Natural killer cell treated with Interleukin-12 subunit alpha and Interleukin-12 subunit beta and Interleukin-15 and Interleukin-18, amount 100 ng/mL, for 72 hours (primary cell): ENCODE measurements around the gene PATJ. TPM values are rescaled to one million over a fixed set of nuclear protein-coding genes. Genes with fewer than 3 reads are reported as not detected.

Experiments used
- ATAC-seq, 2 donors: fragments of 150-1000 bp; cut with Tn5 transposase in 1 of 2; sonication (Bioruptor Pico), chemical (Tn5 transposase) in 1 of 2; 2 replicates each; pipeline ENCODE4 v1.10.0; 2021
- DNase-seq: peaks from one replicate; pipeline ENCODE4 v3.0.0; 2022; ENCODE audit warnings: low spot score
- H3K27ac Mint-ChIP-seq, 2 donors: 1 replicate in 1 of 2; 2 replicates in 1 of 2; pipeline ENCODE4 v1.8.0; 2022; ENCODE audit warnings: mixed read lengths in 2 of 2, mild to moderate bottlenecking in 1 of 2, moderate library complexity in 1 of 2
- H3K27me3 Mint-ChIP-seq, 2 donors: 1 replicate in 1 of 2; 2 replicates in 1 of 2; pipeline ENCODE4 v1.8.0; 2022; ENCODE audit warnings: mixed read lengths in 2 of 2
- H3K36me3 Mint-ChIP-seq: one replicate; pipeline ENCODE4 v1.8.0; 2022; ENCODE audit warnings: mixed read lengths
- H3K4me1 Mint-ChIP-seq, 2 donors: 1 replicate in 1 of 2; 2 replicates in 1 of 2; pipeline ENCODE4 v1.8.0; 2022; ENCODE audit warnings: low read depth in 2 of 2, mixed read lengths in 2 of 2, mild to moderate bottlenecking in 1 of 2
- H3K4me3 Mint-ChIP-seq: one replicate; pipeline ENCODE4 v1.8.0; 2022; ENCODE audit warnings: mixed read lengths
- H3K9me3 Mint-ChIP-seq: 2 replicates; pipeline ENCODE4 v1.8.0; 2022; ENCODE audit warnings: mixed read lengths
- total RNA-seq, 2 donors: library from RNA; stranded (reverse); gene quantifications; one replicate each; pipeline ENCODE4 v1.2.3, GENCODE V29; 2022

Gene PATJ
- total RNA-seq, 2 donors from 2014 or later = 3.9 to 5.8 TPM

- Mint-ChIP-seq H3K27me3 (no peaks in the 10 kb centered on the region), H3K4me3 (no peak overlapping the region), H3K27ac (no peak overlapping the region), H3K9me3 (no peaks in the 10 kb centered on the region), H3K36me3 (no peaks in the 10 kb centered on the region), H3K4me1 (no peaks in the 10 kb centered on the region)
- DNase-seq = no peak
- no peak for ATAC-seq
Measured at GRCh38 chr1:61995641-61996040, 253.4 kb downstream of the PATJ start.

DNA sequence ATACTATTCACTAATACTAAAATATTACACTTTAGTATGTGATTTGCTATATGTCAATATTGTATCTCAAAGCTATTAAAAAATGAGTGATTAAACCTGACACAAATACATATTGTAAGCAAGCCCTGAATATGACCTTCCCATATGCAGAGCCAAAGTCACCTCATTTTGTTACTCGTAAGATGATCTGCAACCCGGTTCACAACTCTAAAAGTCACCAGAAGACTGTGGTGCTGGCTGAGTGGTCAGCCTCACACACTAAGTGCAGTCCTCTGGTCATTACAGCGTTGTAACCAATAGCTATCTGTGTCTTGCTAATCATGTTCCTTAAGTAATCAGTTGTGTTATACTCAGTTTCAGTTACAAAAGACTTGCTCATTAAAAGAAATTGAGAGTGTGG lies 254.8 kb downstream of the PATJ start:
- H3K36me3 Mint-ChIP-seq = no peaks in the 10 kb centered on the region

DNA sequence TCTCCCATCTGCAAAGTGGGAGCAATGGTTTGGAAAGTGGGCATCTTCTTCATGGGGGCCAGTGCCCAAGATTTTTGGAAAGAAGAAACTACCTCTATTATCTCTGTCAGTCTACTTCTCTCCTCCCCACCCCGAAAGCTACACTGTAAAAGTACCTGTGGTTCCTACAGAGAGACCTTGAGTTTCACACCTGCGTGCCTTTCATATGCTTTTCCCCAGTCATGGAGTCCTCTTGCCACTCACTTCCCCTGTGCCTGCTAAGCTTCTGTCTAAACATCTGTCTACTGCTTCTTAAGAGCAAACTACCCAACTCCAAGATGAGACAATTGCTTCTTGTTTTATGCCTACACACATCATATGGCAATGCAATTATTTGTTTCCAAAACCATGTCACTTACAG lies 261.5 kb downstream of the PATJ start:
- H3K27ac Mint-ChIP-seq = no peak overlapping the region
- H3K4me3 Mint-ChIP-seq = no peak overlapping the region
- H3K36me3 Mint-ChIP-seq = no peaks in the 10 kb centered on the region
- H3K27me3 Mint-ChIP-seq = no peaks in the 10 kb centered on the region
- DNase-seq (no peak), ATAC-seq (no peak)
- no peaks in the 10 kb centered on the region for H3K4me1 Mint-ChIP-seq
- H3K9me3 Mint-ChIP-seq = no peaks in the 10 kb centered on the region

More for the DNA sequence above, 254.8 kb downstream of the PATJ start:
- H3K4me1 Mint-ChIP-seq = no peaks in the 10 kb centered on the region
- DNase-seq (no peak), ATAC-seq (no peak)
- no peak overlapping the region for H3K4me3 Mint-ChIP-seq
- no peaks in the 10 kb centered on the region for H3K9me3 Mint-ChIP-seq
- H3K27ac Mint-ChIP-seq = no peak overlapping the region
- no peaks in the 10 kb centered on the region for H3K27me3 Mint-ChIP-seq

GRCh38 chr1:62006690-62007089 lies 264.4 kb downstream of the PATJ start:
- ATAC-seq (no peak), DNase-seq (no peak)
- H3K27me3 Mint-ChIP-seq = no peaks in the 10 kb centered on the region
- no peaks in the 10 kb centered on the region for H3K4me1 Mint-ChIP-seq
- H3K36me3 Mint-ChIP-seq = no peaks in the 10 kb centered on the region
- peaks cover 3% of the 10 kb centered on the region for H3K9me3 Mint-ChIP-seq
- no peak overlapping the region for H3K27ac Mint-ChIP-seq
- H3K4me3 Mint-ChIP-seq = no peak overlapping the region

DNA sequence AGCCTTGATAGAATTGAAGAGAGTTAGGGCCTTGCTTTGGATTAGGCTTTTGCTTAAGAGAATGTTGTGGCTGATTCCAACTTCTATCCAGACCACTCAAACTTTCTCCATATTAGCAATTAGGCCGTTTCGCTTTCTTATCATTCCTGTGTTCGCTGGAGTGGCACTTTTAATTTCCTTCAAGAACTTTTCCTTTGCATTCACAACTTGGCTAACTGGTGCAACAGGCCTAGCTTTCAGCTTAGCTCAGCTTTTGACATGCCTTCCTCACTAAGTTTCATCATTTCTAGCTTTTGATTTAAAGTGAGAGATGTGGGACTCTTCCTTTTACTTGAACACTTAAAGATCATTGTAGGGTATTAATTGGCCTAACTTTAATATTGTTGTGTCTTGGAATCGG lies 268.7 kb downstream of the PATJ start:
- no peaks in the 10 kb centered on the region for H3K36me3 Mint-ChIP-seq
- DNase-seq (no peak), ATAC-seq (no peak)
- no peaks in the 10 kb centered on the region for H3K27me3 Mint-ChIP-seq
- H3K4me1 Mint-ChIP-seq = no peaks in the 10 kb centered on the region
- no peak overlapping the region for H3K27ac Mint-ChIP-seq
- peaks cover 3% of the 10 kb centered on the region for H3K9me3 Mint-ChIP-seq
- H3K4me3 Mint-ChIP-seq = no peak overlapping the region

DNA sequence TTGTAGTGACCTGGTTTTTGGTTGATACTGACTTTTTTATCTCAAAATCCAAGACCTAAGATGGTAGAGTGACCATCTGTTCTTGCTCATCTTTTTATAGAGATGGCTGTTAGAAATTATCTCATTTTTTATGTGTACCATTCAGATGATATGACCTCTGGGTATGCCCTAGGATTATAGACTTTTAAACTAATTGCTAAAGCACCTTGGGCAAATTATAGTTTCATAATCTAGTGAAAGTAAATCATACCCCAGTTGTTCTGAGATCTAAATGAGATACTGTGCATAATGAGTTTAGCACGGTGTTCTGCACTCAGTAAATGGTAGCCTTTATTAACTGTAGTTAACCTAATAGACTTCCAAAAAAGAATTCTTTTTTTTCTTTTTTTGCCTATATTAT lies 269.8 kb downstream of the PATJ start:
- DNase-seq (no peak), ATAC-seq (no peak)
- H3K4me3 Mint-ChIP-seq = no peak overlapping the region
- H3K27ac Mint-ChIP-seq = no peak overlapping the region
- no peaks in the 10 kb centered on the region for H3K36me3 Mint-ChIP-seq
- H3K9me3 Mint-ChIP-seq = peaks cover 3% of the 10 kb centered on the region
- H3K4me1 Mint-ChIP-seq = no peaks in the 10 kb centered on the region
- no peaks in the 10 kb centered on the region for H3K27me3 Mint-ChIP-seq

- DNase-seq = no peak
- Mint-ChIP-seq H3K4me1 (no peaks in the 10 kb centered on the region), H3K9me3 (peaks cover 3% of the 10 kb centered on the region), H3K4me3 (no peak overlapping the region), H3K27me3 (no peaks in the 10 kb centered on the region), H3K27ac (no peak overlapping the region), H3K36me3 (no peaks in the 10 kb centered on the region)
- ATAC-seq = no peak
Measured at GRCh38 chr1:62012836-62013235, 270.6 kb downstream of the PATJ start.

- no peak for ATAC-seq
- Mint-ChIP-seq H3K36me3 (no peaks in the 10 kb centered on the region), H3K4me1 (no peaks in the 10 kb centered on the region), H3K27ac (no peak overlapping the region), H3K27me3 (no peaks in the 10 kb centered on the region), H3K9me3 (peaks cover 3% of the 10 kb centered on the region), H3K4me3 (no peak overlapping the region)
- no peak for DNase-seq
Measured at GRCh38 chr1:62013264-62013663, 271.0 kb downstream of the PATJ start.

DNA sequence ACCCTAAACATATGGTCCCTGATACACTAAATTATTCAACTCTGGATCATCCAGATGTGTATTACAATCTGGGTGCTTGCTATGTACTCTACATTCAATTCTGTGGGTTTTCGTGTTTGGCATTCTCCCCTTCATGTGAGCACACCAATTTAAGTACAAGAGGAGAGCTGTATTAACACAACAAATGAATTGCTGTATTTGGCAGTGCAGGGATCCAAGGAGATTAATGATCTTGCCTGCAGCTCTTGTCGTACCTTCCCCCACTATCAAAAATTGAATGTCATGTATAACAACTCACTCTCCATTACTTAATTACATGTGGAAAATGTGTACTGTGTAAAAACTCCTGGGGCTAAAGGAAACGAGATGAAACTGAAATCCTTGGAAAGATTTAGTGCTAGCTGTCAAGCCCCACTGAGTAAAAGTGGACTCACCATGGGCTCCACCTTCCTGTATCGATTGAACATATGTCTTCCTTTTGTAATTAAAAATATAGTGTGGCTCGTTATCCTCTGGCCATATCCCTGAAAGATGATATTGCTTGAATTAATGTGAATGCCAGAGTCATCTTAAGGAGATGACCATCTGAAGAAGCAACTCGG lies 280.2 kb downstream of the PATJ start:
- no peak overlapping the region for H3K27ac Mint-ChIP-seq
- H3K36me3 Mint-ChIP-seq = no peaks in the 10 kb centered on the region
- no peaks in the 10 kb centered on the region for H3K27me3 Mint-ChIP-seq
- H3K9me3 Mint-ChIP-seq = no peaks in the 10 kb centered on the region
- no peak for DNase-seq
- ATAC-seq = no peak
- H3K4me1 Mint-ChIP-seq = no peaks in the 10 kb centered on the region
- no peak overlapping the region for H3K4me3 Mint-ChIP-seq

DNA sequence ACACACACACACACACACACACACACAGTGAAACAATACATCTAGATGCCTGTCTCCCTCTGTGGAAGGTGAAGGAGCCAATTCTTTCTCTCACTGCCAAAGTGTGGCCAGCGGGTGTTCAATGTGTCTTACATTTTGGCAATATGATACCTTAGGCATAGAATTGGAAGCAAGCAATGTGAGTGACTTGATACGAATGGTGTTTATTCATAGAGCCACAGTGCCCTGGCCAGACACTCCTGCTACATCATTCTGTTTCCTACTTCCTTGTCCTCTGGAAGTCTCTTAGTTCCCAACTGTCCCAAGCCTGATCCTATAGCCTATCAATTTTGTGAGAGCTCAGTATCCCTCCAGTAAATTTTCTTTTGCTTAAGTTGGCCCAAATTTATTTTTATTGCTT lies 282.4 kb downstream of the PATJ start:
- Mint-ChIP-seq H3K9me3 (no peaks in the 10 kb centered on the region), H3K4me3 (no peak overlapping the region), H3K4me1 (no peaks in the 10 kb centered on the region), H3K27me3 (no peaks in the 10 kb centered on the region), H3K36me3 (no peaks in the 10 kb centered on the region), H3K27ac (no peak overlapping the region)
- DNase-seq (no peak), ATAC-seq (no peak)

- no peaks in the 10 kb centered on the region for H3K36me3 Mint-ChIP-seq
- no peaks in the 10 kb centered on the region for H3K9me3 Mint-ChIP-seq
- DNase-seq (no peak), ATAC-seq (no peak)
- no peak overlapping the region for H3K4me3 Mint-ChIP-seq
- H3K4me1 Mint-ChIP-seq = no peaks in the 10 kb centered on the region
- no peak overlapping the region for H3K27ac Mint-ChIP-seq
- no peaks in the 10 kb centered on the region for H3K27me3 Mint-ChIP-seq
Measured at GRCh38 chr1:62025154-62025553, 282.9 kb downstream of the PATJ start.

DNA sequence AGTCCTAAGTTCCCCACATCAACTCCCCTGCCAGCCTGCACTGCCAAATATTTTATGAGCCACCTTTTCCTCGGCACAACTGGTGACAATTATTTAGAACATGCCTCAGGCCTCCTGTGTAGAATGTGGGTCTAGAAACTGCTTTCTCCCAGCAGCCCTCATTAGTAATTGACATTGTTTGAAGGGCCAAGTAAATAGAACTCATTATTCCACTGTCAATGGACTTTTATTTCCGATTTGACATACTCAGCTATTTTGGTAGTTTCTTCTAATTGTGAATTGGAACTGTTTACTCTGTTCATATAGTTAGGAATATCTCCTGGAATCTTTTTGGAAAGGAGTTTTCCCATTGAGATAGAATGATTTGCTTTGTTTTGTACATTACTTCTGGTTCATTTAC lies 283.6 kb downstream of the PATJ start:
- H3K36me3 Mint-ChIP-seq = no peaks in the 10 kb centered on the region

DNA sequence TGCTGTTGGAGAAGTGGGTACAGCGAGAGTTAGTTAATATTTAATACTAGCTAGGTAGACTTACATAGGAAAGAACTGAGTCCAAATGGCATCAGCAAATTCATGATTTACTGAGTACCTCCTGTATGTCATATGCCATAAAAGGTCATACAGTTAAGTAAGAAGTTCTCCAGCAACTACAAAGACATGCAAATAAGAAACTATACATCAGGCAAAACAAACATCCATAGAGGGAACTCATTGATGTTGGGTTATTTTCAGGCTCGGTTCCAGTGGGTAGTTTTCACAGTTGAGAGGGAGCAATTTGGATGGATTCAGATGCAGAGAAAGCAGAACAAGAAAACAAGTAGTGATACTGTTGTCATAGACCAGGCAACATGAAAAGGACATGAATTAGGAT lies 287.4 kb downstream of the PATJ start:
- H3K27me3 Mint-ChIP-seq = no peaks in the 10 kb centered on the region
- no peak overlapping the region for H3K27ac Mint-ChIP-seq
- no peaks in the 10 kb centered on the region for H3K4me1 Mint-ChIP-seq
- ATAC-seq = no peak
- H3K9me3 Mint-ChIP-seq = no peaks in the 10 kb centered on the region
- no peak overlapping the region for H3K4me3 Mint-ChIP-seq
- no peak for DNase-seq
- H3K36me3 Mint-ChIP-seq = no peaks in the 10 kb centered on the region

More for the DNA sequence above, 283.6 kb downstream of the PATJ start:
- no peaks in the 10 kb centered on the region for H3K9me3 Mint-ChIP-seq
- no peaks in the 10 kb centered on the region for H3K27me3 Mint-ChIP-seq
- DNase-seq (no peak), ATAC-seq (no peak)
- H3K4me1 Mint-ChIP-seq = no peaks in the 10 kb centered on the region
- no peak overlapping the region for H3K4me3 Mint-ChIP-seq
- H3K27ac Mint-ChIP-seq = no peak overlapping the region

DNA sequence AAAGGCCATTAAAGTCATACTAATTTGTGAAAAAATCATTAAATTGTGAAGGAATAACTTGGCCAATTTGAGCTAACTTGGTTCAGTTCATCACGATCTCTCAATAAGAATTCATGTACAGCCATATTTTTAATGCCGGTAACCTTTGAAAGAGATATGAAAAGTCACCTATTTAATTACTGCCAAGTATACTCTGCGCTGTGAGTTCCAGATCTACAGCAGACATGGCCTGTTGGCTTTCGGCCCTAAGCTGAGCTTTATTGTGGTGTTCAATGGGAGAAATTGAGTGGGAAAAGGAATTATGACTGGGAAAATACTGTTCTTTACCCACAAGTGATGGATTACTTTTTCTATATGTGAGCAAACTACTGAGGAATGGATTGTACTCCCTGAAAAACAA lies 292.5 kb downstream of the PATJ start:
- no peaks in the 10 kb centered on the region for H3K4me1 Mint-ChIP-seq
- DNase-seq = no peak
- H3K27ac Mint-ChIP-seq = no peak overlapping the region
- H3K36me3 Mint-ChIP-seq = no peaks in the 10 kb centered on the region
- no peak overlapping the region for H3K4me3 Mint-ChIP-seq
- no peaks in the 10 kb centered on the region for H3K9me3 Mint-ChIP-seq
- no peak for ATAC-seq
- H3K27me3 Mint-ChIP-seq = no peaks in the 10 kb centered on the region

DNA sequence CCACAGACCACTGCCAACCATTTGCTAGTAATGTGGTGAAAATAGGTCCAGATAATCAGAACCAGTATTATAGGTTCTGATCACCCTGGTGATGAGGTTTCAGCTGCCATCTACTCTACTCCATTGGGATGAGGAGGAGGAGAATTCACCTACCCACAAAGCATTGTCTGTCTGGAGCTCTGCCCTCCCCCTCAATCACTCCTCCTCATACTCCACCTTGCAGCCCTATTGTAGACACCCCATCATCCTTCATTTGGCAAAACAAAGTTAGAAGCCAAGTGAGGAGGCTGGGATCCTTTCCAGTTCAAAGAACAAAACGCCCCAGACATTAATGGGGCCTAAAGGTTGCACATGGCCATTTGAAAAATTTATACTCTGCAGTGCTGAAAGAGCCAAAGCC lies 295.0 kb downstream of the PATJ start:
- Mint-ChIP-seq H3K27me3 (no peaks in the 10 kb centered on the region), H3K4me1 (no peaks in the 10 kb centered on the region), H3K36me3 (no peaks in the 10 kb centered on the region), H3K27ac (no peak overlapping the region), H3K9me3 (no peaks in the 10 kb centered on the region), H3K4me3 (no peak overlapping the region)
- ATAC-seq (no peak), DNase-seq (no peak)
